GM19099 (cell line): ENCODE results near the gene FRMPD1.

Experiments used
- POLR2A ChIP-seq: IDR thresholded peaks from 3 replicates; pipeline ENCODE4 v1.6.1; 2011; ENCODE audit warnings: low read depth; ENCODE audit not compliant: insufficient read length; ENCODE audit errors: extremely low read depth

The FRMPD1 gene

DNA sequence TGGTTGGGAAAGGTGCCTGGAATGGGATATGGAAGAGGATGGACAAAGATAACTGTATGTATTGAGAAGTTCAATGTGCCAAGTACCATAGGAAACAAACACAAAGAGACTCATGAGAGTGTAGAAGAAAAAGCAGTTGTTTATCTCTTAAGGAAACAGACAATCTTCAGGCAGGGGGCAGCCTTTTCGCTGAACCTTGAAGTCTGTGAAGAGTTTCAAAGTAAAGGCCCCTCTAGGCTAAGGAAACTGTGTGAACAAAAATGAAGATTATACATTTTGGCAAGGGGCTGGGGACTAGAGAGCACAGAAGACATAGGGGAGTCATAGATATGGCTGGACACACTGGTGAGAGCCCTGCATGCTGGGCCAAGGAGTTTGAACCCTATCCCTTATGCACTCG, 27.5 kb upstream of the FRMPD1 start:
- no peak for TF ChIP-seq POLR2A

DNA sequence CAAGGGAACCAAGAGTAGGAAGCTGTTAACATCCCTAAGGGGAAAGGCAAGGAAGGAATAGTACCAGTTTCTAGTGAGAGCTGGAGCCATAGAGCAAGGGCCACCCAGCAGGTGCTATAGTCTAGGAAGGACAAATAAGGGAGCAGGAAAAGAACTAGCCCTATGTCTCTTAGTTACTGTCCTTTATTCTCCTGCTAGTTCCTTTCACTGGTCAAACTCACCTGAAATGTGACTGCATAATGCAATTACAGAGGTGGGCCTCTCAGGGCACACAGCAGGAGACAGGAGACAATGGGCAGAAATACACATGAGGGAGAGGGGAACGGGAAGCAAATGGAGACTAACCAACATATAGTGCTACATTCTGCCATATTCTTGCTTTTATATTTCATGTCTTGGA, 26.7 kb upstream of the FRMPD1 start:
- TF ChIP-seq POLR2A, result no peak

DNA sequence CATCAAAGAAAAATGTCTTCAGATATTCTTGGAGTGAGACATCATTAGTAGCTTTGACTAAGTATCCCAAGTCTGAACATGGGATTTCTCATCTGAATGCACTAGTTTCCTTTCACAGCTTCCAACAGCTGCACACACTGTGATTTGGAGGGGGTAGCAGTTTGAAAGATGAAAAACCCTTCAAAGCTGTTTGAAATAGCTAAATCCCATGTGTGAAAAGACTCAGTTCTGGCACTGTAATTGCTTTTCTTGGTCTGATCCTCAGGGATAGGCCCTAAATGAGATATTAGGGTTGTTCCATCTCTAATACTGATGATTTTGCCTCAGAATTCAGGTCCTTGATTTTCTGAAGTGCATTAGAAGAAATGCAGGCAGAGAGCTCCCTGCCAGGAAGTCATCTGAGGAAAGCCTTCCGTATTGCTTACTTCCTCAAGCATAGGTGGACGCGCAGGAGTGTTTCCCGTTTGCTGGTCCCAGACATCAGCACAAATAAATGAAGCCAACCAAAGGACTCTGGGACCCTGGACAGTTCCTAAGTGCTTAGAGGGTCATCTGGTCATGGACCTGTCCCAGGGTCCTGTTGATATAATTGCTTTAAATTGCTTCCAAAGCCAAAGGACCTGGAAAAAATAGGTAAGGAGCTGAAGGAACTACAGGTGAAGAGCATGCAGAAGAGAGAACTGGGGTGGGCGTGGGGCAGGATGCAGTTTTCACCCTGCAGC, 25.6 kb upstream of the FRMPD1 start:
- TF ChIP-seq POLR2A, result no peak

DNA sequence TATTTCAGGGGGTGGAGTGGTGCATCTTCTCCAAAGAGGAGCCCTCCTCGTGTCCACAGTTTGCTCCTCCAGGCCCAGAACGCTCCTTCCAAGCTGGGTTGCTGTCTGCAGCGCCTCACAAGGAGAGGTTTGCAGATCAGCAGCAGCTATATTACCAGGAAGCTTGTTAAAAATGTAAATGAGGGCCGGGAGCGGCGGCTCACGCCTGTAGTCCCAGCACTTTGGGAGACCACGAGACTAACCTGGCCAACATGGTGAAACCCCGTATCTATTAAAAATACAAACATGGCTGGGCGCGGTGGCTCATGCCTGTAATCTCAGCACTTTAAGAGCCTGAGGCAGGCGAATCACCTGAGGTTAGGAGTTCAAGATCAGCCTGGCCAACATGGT, 25.0 kb upstream of the FRMPD1 start:
- no peak for TF ChIP-seq POLR2A

DNA sequence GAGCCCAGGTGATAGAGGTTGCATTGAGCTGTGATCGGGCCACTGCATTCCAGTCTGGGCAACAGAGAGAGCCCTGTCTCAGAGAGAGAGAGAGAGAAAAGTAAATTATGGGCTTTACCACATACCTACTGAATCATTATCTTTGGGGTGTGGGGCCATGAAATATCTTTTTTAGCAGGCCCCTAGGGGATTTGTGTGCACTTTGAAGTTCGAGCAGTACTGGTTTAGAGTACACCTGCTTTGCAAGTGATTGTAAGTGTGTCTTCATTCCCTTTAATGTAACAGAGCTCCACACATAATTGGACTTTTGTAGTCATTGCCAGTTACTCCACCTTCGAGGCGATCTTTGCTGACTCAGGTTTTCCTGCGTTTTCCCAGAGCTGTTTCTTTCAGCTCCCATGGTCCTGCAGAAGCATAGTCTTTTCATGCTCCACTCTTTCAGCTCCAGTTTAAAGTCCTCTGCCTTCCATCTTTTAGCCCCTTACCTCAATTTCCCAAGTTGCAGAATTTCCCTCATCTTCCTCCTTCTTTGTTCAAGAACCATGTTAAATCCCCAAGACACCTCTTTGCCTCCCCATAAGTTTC, 24.0 kb upstream of the FRMPD1 start:
- no peak for TF ChIP-seq POLR2A

DNA sequence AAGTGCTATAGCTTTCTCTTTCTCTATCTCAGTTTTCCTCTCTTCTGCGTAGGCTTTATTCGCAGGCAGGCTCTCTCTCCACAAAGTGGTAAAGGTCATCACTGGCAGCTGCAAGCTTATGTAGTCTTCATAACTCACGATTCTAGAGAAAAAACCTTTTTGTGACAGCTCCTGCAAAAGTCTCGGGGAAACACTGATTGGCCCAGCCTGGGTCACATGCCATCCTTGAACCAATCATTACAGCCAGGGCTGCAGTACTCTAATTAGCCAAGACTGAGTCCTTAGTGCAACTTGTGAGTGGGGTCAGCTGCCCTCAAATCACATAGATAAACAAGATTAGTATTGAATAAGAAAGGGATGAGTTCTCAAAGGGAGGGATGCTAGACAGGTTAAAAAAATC, 18.3 kb upstream of the FRMPD1 start:
- TF ChIP-seq POLR2A, result no peak

DNA sequence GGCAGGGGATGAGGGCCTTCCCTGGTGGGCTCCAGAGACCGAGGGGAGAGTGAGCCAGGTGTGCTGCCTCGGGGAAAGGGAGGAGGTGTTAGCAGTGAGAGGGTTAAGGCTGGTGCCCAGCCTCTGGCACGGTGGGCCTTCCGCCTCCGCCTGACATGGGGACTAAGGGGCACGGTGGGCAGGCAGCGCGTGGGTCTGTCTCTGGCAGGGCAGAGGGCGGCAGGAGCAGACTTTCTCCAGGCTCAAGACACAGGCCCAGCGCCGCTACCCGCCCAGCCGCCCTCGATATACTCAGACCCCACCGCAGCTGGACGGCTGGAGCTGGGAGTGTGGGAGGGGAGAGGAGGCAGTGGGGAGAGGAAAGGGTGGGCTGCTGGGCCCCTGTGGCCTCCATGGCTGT, 14.9 kb upstream of the FRMPD1 start:
- no peak for TF ChIP-seq POLR2A

DNA sequence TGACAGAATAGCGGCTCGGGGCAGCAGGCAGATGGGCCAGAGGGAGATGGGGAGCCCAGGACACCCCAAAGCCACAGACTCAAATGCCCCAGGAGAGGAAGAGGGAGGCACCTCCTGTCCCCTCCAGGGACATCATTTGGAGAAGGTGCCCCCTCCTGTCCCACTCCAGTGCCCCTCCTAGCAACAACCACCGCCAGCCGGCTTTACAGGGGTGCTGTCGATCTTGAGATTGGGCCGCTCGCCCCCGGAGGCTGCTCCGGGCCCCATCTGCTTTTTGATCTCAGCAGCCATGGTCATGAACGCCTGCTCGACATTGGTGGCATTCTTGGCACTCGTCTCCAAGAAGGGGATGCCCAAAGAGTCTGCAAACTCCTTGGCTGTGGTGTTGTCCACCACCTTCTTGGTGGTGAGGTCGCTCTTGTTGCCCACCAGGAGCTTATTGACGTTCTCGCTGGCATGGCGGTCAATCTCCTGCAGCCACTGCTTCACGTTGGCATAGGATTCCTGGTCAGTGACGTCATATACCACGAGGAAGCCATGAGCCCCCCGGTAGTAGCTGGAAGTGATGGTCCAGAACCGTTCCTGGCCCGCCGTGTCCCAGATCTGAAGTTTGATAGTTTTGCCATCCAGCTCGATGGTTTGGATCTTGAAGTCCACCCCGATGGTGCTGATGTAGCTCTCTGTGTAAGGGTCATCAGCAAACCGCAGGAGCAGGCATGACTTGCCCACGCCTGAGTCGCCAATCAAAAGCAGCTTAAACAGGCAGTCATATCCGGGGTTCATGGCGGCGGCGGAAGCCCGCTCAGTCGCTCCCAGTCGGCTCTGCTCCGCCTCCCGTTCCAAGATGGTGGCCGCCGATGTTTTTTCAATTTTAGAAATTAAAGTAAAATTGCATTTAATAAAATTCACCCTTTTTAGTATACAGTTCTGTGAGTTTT, 14.0 kb upstream of the FRMPD1 start:
- no peak for TF ChIP-seq POLR2A

DNA sequence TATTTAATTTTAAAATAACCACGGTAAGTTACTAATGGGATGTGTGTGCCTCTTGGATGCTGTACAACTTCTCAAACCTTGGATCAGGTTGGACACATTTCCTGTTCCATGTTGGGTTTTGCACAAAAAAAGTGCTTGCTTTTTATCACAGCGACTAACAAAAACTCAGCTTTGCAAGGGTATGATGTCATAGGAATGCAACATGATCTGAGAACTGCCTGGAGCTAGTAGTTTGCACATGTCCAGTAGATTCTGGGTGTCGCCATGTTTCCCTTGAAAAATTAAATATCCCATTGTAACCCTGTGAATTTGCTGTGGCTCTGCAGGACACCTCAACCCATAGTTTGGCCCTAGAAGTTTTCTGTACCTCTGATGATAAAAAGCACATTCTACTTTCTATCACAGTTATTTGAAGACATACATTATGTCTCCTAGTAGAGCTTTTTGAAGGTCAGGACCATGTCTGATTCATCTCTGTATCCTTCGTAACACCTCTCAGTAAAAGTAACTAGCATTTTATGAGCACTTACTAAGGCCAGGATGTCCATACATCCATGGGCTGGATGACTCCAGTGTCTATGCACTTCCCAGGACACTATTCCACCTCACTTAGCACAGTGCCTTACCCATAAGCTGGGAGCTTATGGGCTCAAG, 11.5 kb upstream of the FRMPD1 start:
- no peak for TF ChIP-seq POLR2A

DNA sequence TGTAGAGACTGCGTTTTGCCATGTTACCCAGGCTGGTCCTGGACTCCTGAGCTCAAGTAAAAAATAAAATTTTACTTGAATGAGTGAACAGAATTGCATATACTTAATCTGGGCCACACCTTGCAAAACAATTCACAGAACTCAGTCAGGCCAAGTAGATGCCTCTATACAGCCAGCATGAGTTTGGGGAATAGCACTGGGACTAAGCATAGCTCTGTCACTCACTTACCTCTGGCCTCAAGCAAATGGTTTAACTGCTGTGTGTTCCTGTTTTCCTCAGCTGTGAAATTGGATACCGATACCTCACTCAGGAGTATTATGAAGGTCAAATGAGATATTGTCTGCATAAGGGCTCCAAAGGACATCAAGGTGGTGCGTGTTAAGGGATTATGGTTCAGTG, 10.9 kb upstream of the FRMPD1 start:
- no peak for TF ChIP-seq POLR2A

DNA sequence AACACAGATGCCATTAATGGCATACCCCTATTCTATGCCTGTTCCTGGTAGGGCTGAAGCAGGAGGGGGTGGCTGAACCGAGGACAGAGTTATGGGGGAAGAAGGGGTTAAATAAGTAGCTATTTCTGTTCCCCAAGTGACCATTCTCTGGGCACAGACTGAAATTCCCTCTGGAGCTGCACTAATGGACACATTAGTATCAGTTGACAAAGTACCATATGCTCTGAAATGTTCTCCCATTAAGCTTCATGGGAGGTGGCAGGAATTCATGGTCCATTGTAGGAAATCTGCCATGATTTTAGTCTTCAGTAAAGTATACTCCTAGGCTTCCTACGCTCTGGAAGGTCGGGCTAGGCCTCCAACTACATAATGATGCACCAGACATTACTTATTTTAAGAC, 10.5 kb upstream of the FRMPD1 start:
- no peak for TF ChIP-seq POLR2A

DNA sequence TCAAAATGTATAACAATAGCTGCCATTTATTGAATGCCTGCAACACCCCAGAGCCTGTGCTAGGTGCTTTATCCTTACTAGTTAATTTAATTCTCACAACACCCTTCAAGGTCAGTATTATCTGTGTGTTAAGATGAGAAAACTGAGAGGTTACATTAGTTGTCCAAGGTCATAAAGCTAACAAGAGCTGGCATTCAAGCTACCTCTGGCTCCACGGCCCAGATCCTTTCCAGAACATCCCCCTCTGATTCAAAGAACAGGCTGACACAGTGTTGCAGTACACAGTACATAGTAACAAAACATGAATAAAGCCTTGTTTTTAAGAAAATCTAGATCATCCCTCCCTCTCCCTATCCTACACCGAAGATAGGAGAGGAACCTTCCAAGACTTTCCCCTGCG, 9.4 kb upstream of the FRMPD1 start:
- no peak for TF ChIP-seq POLR2A

DNA sequence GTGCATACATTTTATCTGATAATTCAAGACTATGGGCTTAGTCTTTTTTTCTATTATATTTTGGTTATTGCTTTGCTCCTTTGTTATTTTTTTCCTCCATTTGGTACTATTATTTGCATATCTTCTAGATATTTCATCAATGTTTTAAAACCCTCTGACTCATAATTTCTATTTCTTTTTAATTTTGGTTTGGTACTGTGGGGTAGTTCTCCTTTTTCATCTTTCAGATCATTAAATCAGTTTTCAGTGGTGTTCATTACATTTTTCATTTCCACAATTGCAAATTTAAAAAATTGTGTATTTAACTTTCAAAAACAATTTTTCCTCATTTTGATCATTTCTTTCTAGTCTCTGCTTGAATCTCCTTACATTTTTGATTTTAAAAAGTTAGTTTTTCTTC, 7.5 kb upstream of the FRMPD1 start:
- no peak for TF ChIP-seq POLR2A

DNA sequence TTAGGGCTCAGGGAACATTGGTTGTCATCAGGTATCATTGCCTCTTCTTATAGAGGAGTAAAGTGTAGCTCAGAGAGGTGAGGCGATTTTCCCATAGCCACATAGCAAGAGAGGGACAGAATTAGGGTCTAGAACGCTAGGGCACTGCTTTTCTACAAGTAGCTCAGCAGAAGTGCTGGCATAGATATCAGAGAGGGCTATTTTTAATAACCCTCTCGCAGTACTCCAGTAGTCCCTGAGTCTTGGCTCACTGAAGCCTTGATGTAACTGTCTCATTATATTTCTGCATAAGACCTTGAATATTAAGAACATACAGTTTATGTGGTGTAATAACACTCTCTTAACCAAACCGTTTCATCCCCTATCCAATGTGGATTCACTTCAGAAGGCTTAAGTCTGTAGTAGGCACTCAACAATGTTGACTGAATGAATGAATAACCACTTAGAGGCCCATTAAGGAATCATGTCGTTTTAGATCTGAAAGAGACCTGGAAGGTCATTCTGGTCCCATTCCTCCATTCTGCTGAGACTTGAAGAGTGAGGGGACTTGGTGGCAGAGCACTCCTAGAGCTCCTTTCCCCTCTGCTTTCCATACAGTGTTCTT, 4.7 kb upstream of the FRMPD1 start:
- TF ChIP-seq POLR2A, result no peak
